SIG-M5 treated with dmso at 0.1 percent for 504 hours (cell line): Measurements from ENCODE around the gene PHF21B.
"Not testable (repeated sequence)": the region's sequence is repeated elsewhere in the genome, so short reads cannot be mapped to it uniquely, and the experiment has no call there.

Experiments
- DNase-seq: peaks from one replicate; lab custom pipeline; 2025; ENCODE audit not compliant: unreplicated experiment; lab: John Stamatoyannopoulos, UW

The PHF21B gene

DNA sequence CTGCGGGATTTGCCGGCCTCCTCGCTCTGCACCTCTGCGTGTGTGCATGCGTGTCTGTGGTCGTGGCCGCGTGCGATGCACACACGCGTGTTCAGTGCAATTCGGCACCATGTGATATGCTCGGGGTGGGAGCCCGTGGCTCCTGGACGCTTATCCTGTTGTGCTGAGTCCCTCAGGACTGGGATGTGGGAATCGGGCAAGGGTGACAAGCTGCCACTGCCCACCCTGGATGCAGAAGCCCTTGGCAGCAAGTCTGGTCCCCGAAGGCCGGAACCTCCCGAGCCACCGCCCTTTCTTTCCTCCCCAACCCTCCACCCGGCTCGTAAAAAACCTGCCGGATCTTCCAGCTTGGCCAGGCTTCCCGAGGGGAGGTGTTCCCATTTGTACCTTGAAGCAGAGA is 128.2 kb downstream of the PHF21B start:
- DNase-seq = no peak

- DNase-seq = no peak
Measured at GRCh38 chr22:44880610-44881290, 129.1 kb downstream of the PHF21B start.

DNA sequence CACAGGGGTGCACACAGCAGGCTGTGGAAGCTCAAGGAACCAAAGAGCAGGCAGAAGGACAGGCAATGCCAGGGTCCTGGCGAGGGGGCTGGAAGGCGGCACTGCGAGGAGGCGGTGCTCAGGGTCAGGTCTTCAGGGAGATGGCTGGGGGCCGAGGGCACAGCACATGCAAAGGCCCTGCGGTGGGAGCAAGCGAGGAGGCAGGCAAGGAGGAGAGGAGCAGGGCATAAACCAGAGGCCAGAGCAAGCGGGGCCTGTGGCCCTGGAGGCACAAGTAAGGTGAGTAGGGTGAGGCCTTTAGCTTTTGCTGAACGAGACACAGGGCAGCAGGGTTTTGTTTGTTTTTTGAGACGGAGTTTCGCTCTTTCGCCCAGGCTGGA is 130.5 kb downstream of the PHF21B start:
- no peak for DNase-seq

DNA sequence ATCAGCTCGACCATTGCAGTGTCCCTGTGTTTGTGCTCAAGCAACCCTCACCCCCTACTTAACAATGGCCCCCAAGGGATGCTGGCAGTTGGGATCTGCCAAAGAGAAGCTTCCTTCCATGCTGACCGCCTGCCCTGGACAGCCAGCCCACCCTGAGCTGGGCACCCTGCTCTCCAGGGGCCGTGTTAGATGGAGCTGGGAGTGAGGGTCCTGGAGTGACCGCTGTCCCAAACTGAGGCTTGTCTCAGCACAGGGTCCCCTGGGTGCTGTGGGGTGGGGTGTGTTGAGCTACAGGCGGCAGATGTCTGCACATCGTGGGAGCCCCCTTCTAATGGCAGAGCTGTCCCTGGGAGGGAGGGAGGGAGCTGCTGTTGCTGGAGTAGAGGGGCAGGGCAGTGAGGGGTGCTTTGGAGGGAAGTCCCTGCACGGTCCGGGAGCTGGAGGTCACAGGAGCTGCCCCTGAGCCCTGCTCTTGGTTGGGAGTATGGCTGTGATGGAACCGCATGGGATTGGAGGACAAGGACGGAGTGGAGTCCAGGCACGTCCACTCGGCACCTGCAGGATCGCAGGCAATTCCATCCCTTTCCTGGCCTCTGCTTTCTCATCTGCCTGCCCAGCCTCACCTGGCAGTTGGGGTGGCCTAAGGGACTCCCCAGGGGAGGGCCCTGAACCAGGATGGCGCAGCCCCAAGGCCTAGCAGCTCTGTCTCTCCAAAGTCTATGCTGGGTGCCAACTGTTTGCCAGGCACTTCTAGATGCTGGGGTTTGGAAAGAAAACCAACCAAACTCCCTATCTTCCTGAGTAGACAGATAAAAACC is 131.1 kb downstream of the PHF21B start:
- no peak for DNase-seq

GRCh38 chr22:44876921-44877320 is 132.9 kb downstream of the PHF21B start:
- no peak for DNase-seq

- DNase-seq = no peak
Measured at GRCh38 chr22:44871782-44872181, 138.0 kb downstream of the PHF21B start.

GRCh38 chr22:44870021-44870420 is 139.8 kb downstream of the PHF21B start:
- no peak for DNase-seq

GRCh38 chr22:44869196-44869595 is 140.6 kb downstream of the PHF21B start:
- no peak for DNase-seq

- no peak for DNase-seq
Measured at GRCh38 chr22:44865193-44866057, 144.4 kb downstream of the PHF21B start.

- DNase-seq = no peak
Measured at GRCh38 chr22:44862981-44863860, 146.6 kb downstream of the PHF21B start.

DNA sequence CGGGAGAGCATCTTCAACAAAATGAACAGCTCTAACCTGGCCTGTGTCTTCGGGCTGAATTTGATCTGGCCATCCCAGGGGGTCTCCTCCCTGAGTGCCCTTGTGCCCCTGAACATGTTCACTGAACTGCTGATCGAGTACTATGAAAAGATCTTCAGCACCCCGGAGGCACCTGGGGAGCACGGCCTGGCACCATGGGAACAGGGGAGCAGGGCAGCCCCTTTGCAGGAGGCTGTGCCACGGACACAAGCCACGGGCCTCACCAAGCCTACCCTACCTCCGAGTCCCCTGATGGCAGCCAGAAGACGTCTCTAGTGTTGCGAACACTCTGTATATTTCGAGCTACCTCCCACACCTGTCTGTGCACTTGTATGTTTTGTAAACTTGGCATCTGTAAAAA is 147.5 kb downstream of the PHF21B start:
- no peak for DNase-seq

DNA sequence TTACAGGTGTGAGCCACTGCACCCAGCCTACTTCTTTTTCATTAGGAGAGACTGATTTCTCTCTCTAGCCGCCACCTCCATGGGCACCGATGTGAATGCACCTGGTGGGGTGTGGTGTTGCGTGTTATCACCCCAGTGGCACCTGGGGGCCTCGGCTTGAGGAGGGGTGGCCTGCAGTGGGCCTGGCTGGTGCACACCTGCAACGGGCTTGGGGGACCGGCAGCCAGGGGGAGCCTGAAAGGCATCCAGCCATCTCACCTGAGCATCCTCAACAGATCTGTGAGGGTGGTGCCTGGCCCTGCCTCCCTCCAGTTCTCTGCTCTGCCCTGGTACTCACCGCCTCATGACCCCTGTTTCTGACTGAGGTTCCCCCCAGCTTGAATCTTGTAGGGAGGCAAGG is 148.6 kb downstream of the PHF21B start:
- no peak for DNase-seq

DNA sequence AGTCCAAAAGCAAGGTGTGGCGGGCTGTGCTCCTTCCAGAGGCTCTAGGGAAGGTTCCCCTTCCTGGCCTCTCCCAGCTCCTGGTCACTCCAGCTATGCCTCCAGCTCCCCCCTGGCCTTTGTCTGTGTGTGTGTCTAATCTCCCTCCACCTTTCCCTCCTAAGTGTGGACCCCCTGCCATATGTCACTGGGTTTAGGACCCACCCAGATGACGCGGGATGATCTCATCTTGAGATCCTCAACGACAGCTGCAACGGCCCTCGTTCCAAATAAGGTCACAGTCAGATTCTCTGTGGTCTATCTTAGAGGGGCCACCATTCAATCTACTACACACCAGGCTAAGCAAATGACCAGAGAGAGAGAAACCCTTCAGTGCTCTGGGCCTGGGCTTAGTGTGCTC is 149.5 kb downstream of the PHF21B start:
- DNase-seq = no peak

DNA sequence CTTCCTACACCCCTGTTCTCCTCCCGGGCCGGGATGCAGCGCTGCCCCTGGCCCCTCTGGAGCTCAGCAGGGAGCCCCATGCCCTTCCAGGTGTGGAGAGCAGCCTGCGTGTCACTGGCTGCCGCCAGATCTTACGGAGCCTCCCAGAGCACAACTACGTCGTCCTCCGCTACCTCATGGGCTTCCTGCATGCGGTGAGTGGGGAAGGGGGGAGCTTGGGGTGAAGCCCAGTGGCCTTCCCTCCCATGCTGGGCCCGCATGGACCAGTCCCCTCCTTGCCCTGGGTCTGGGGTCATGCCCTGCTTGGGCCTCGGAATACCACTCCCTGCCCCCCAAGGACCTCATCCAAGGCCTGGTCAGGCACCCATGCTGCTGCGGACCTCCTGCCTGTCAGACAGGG is 150.2 kb downstream of the PHF21B start:
- DNase-seq = no peak

DNA sequence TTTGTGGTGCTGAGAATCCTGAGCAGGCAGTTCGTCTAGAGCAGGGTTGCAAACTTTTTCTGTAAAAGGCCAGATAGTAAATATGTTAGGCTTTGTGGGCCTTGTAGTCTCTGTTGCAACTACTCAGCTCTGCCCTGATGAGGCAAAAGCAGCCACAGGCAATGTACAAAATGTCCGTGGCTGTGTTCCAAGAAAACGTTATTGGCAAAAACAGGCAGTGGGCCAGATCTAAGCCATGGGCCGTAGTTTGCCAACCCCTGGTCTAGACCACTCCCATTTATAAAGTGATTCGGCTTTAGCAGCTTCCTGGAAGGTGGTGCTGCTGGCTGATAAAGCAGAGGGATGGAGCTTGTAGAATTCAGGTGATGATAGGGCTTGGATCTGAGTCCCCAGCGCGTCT is 151.0 kb downstream of the PHF21B start:
- DNase-seq = not testable (repeated sequence)

DNA sequence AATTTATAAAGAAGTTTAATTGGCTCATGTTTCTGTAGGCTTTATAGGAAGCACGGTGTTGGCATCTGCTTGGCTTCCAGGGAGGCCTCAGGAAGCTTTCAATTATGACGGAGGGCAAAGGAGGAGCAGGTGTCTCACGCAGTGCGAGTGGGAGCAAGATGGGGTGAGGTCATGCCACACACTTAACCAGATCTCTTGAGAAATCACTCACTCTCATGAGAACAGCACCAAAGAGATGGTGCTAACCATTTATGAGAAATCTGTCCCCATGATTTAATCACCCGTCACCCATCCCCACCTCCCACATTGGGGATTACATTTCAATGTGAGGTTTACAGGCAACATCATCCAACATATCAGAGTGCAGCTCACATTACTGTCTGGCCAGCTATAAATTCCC is 153.9 kb downstream of the PHF21B start:
- DNase-seq = no peak

- not testable (repeated sequence) for DNase-seq
Measured at GRCh38 chr22:44854641-44855040, 155.2 kb downstream of the PHF21B start.

DNA sequence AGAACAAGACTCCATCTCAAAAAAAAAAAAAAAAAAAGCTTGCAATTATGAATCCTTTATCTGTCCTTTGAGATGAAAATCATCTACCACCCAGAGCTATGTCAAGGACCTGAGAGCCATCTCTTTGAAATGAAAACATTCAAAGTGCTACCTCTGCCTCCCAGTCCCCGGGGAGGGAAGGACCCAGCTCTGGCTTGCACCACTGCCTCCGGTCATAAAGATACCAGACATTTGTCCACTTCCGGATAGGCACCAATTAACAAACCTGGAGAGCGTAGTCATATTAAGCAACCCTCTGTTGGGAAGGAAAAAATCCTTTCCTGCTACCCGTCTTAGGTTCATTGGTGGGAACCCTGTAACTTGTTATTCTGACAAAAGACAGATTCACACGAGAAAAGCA is 158.9 kb downstream of the PHF21B start:
- no peak for DNase-seq

DNA sequence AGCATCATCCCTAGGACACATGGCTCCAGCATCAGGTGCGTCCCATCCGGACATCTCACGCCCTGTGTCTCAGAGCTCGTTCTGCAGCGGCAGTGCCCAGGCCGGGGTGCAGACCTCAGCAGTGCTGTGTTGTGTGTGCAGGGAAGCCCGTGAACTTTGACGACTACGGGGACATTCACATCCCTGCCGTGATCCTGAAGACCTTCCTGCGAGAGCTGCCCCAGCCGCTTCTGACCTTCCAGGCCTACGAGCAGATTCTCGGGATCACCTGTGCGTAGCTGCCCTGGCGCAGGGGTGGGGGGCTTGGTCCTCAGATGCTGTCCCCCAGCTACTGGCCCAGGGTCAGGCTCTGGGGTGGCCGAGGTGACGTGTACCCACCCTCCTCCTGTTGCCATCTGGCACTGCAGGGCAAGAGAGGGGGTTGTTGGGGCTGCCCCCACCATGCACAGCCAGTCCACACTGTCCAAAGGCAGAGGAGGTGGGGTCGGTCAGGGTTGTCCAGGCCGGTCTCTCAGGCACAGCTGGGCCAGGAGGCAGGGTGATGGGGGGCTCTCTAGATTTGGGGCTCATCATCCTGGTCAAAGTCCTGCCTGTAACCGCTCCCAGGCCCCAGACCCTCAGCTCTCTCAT is 160.9 kb downstream of the PHF21B start:
- DNase-seq = no peak

- DNase-seq = no peak
Measured at GRCh38 chr22:44848296-44848741, 161.5 kb downstream of the PHF21B start.
